ENCODE data around the gene FOSL1. TPM values are rescaled to one million over a fixed set of nuclear protein-coding genes. Genes with fewer than 3 reads are reported as not detected.

Gene FOSL1
- total RNA-seq, 1 donor from 2014 or later, result not detected

DNA sequence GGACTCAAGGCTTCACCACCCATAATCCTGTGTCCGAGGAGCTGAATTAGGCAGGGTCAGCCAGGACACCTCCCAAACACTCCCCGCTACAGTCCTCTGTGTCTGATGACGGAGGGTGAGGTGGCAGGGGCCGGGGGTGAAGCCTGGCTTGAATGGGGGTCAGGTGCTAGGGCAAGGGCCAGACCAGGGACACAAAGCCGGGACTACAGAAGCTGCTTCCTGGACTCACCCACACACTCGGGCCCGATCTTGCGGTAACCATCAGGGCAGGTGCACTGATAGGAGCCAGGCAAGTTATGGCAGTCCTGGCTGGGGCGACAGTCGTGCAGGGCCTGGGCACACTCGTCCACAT, 29.9 kb downstream of the FOSL1 start:
- no peak for TF ChIP-seq EZH2phosphoT487 (IDR thresholded peaks at IDR 0.05)
- TF ChIP-seq, protein P1, sequence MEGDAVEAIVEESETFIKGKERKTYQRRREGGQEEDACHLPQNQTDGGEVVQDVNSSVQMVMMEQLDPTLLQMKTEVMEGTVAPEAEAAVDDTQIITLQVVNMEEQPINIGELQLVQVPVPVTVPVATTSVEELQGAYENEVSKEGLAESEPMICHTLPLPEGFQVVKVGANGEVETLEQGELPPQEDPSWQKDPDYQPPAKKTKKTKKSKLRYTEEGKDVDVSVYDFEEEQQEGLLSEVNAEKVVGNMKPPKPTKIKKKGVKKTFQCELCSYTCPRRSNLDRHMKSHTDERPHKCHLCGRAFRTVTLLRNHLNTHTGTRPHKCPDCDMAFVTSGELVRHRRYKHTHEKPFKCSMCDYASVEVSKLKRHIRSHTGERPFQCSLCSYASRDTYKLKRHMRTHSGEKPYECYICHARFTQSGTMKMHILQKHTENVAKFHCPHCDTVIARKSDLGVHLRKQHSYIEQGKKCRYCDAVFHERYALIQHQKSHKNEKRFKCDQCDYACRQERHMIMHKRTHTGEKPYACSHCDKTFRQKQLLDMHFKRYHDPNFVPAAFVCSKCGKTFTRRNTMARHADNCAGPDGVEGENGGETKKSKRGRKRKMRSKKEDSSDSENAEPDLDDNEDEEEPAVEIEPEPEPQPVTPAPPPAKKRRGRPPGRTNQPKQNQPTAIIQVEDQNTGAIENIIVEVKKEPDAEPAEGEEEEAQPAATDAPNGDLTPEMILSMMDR (IDR thresholded peaks at IDR 0.05), result no peak
- H3K27ac Mint-ChIP-seq, result peak overlapping the region; percentile 25
- H3K9ac ChIP-seq, result no peak overlapping the region

DNA sequence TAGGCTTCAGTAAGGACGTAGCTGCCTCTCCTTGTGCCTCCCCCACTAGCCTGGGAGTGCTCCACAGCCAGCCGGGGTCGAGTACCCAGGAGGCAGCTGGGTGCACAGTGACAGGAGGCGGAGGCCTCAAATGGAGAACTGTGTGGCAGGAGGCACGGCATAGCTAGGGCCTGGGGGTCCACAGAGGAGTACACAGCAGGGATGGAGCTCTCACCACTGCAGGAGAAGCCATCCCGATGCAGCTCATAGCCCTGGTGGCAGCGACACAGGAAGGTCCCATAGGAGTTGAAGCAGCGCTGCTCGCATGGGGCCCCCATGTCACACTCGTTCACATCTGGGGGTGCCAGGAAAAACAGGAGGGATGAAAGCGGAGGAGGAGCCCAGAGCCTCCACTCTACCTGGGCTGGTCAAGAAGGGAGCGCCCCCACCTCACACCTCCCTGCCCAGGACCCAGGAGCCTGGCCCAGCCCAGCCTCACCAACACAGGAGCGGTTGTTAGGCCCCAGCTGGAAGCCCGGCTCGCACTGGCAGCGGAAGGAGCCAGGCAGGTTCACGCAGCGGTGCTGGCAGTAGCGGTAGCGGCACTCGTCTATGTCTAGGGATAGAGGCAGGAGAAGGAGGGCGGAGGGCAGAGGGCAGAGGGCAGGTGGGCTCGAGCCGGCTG, 30.4 kb downstream of the FOSL1 start:
- TF ChIP-seq, protein P1 (IDR thresholded peaks at IDR 0.05), result no peak
- TF ChIP-seq EZH2phosphoT487 (IDR thresholded peaks at IDR 0.05) (no peak), EZH2 (IDR thresholded peaks at IDR 0.05) (no peak)
- Histone ChIP-seq H3K36me3 (no peaks in the 10 kb centered on the region), H3K9ac (no peak overlapping the region), H2AFZ (replicated peaks) (no peak overlapping the region), H4K20me1 (ENCODE audit: low read depth) (peaks cover 11% of the 10 kb centered on the region), H3K4me2 (no peak overlapping the region), H3F3A (ENCODE audit: low read depth) (peaks cover 29% of the 10 kb centered on the region), H3K27me3 (peaks cover 17% of the 10 kb centered on the region), H3K9me3 (ENCODE audit: low read depth) (no peaks in the 10 kb centered on the region), H3K27ac (no peak overlapping the region), H3K4me3 (no peak overlapping the region), H3K79me2 (ENCODE audit: low read depth) (no peaks in the 10 kb centered on the region), H3K4me1 (peaks cover 4% of the 10 kb centered on the region)
- Mint-ChIP-seq H3K9me3 (no peaks in the 10 kb centered on the region), H3K27ac (no peak overlapping the region), H3K4me1 (peaks cover 35% of the 10 kb centered on the region), H3K27me3 (ENCODE audit: insufficient read depth, low read depth) (peaks cover 17% of the 10 kb centered on the region), H3K36me3 (peaks cover 2% of the 10 kb centered on the region), H3K4me3 (no peak overlapping the region)
- no peak for DNase-seq (ENCODE audit: low spot score)

More for the DNA sequence above, 29.9 kb downstream of the FOSL1 start:
- H3K4me2 ChIP-seq, result no peak overlapping the region
- Mint-ChIP-seq H3K27me3 (ENCODE audit: insufficient read depth, low read depth) (peaks cover 17% of the 10 kb centered on the region), H3K4me1 (peaks cover 35% of the 10 kb centered on the region), H3K9me3 (no peaks in the 10 kb centered on the region), H3K4me3 (peak overlapping the region; percentile 57), H3K36me3 (no peaks in the 10 kb centered on the region)
- peaks cover 17% of the 10 kb centered on the region for H3K27me3 ChIP-seq
- peaks cover 11% of the 10 kb centered on the region for H4K20me1 ChIP-seq (ENCODE audit: low read depth)
- H3K9me3 ChIP-seq (ENCODE audit: low read depth), result no peaks in the 10 kb centered on the region
- no peaks in the 10 kb centered on the region for H3K36me3 ChIP-seq
- H3K4me1 ChIP-seq, result peaks cover 4% of the 10 kb centered on the region
- H3K79me2 ChIP-seq (ENCODE audit: low read depth), result no peaks in the 10 kb centered on the region
- H2AFZ ChIP-seq (replicated peaks), result no peak overlapping the region
- H3K4me3 ChIP-seq, result no peak overlapping the region
- peaks cover 29% of the 10 kb centered on the region for H3F3A ChIP-seq (ENCODE audit: low read depth)
- H3K27ac ChIP-seq, result no peak overlapping the region
- no peak for DNase-seq (ENCODE audit: low spot score)

DNA sequence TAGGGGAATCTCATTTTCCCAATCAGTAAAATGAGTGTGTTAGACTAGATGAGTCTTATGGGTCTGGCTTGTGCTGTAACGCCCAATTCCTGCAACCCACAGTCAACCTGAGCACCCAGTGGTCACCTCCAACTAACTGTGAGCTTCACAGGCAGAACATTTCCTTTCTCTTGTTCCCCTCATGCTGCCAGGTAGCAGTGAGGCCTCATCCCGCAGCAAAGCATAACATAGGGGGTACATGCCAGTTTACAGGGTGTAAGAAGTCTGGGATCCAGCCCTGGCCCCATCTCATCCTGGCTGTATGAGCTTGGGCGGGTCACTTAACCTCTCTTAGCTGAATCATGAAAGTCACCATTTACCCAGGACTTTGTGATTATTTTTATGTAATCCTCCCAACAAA, 31.3 kb downstream of the FOSL1 start:
- peaks cover 35% of the 10 kb centered on the region for H3K4me1 Mint-ChIP-seq
- H4K20me1 ChIP-seq (ENCODE audit: low read depth), result peaks cover 11% of the 10 kb centered on the region
- H3K9ac ChIP-seq, result no peak overlapping the region
- no peaks in the 10 kb centered on the region for H3K36me3 ChIP-seq
- H3K79me2 ChIP-seq (ENCODE audit: low read depth), result no peaks in the 10 kb centered on the region
- peaks cover 17% of the 10 kb centered on the region for H3K27me3 ChIP-seq
- peaks cover 29% of the 10 kb centered on the region for H3F3A ChIP-seq (ENCODE audit: low read depth)
- no peak overlapping the region for H3K27ac ChIP-seq
- DNase-seq (ENCODE audit: low spot score), result no peak
- no peaks in the 10 kb centered on the region for H3K9me3 Mint-ChIP-seq
- H3K4me3 Mint-ChIP-seq, result no peak overlapping the region
- H3K9me3 ChIP-seq (ENCODE audit: low read depth), result no peaks in the 10 kb centered on the region
- H3K4me1 ChIP-seq, result peaks cover 4% of the 10 kb centered on the region
- no peak overlapping the region for H2AFZ ChIP-seq (replicated peaks)
- peaks cover 18% of the 10 kb centered on the region for H3K27me3 Mint-ChIP-seq (ENCODE audit: insufficient read depth, low read depth)
- H3K27ac Mint-ChIP-seq, result no peak overlapping the region
- H3K36me3 Mint-ChIP-seq, result peaks cover 4% of the 10 kb centered on the region
- H3K4me2 ChIP-seq, result no peak overlapping the region
- H3K4me3 ChIP-seq, result no peak overlapping the region
- TF ChIP-seq EZH2 (IDR thresholded peaks at IDR 0.05) (no peak), EZH2phosphoT487 (IDR thresholded peaks at IDR 0.05) (no peak)
- TF ChIP-seq, protein P1 (IDR thresholded peaks at IDR 0.05), result no peak

Measured in neural progenitor cell (in vitro differentiated cells).